Activated CD4-positive, alpha-beta memory T cell treated with anti-CD3 and anti-CD28 coated beads for 36 hours (primary cell): ENCODE results near the gene KLHL22. TPM values are rescaled to one million over a fixed set of nuclear protein-coding genes. Genes with fewer than 3 reads are reported as not detected.

Source experiments
- CTCF ChIA-PET: fragments of 350-600 bp; sonication (Branson Sonifier 250); formaldehyde crosslinking; loops from one replicate; lab custom pipeline; 2021; ENCODE audit warnings: antibody characterized with exemption, inconsistent platforms; lab: Charles Lee
- POLR2A ChIA-PET: fragments of 350-600 bp; sonication (Branson Sonifier 250); formaldehyde crosslinking; loops from one replicate; lab custom pipeline; 2021; ENCODE audit warnings: antibody characterized with exemption; lab: Charles Lee
- DNase-seq: peaks from one replicate; pipeline ENCODE4 v3.0.0-alpha.2; 2020
- H3K27ac Mint-ChIP-seq: one replicate; pipeline ENCODE4 v1.8.0; 2021; ENCODE audit warnings: mixed read lengths
- H3K27me3 Mint-ChIP-seq: one replicate; pipeline ENCODE4 v1.8.0; 2021; ENCODE audit warnings: mixed read lengths
- H3K36me3 Mint-ChIP-seq: one replicate; pipeline ENCODE4 v1.8.0; 2021; ENCODE audit warnings: mixed read lengths
- H3K4me1 Mint-ChIP-seq: one replicate; pipeline ENCODE4 v1.8.0; 2021; ENCODE audit warnings: low read depth, mixed read lengths
- H3K4me3 Mint-ChIP-seq: one replicate; pipeline ENCODE4 v1.8.0; 2021; ENCODE audit warnings: mild to moderate bottlenecking, mixed read lengths
- H3K9me3 Mint-ChIP-seq: one replicate; pipeline ENCODE4 v1.8.0; 2021; ENCODE audit warnings: mixed read lengths
- intact Hi-C: fragments of 100-400 bp; cut with micrococcal nuclease; formaldehyde crosslinking; loops from one replicate; pipeline ENCODE4 v1.15.1; 2023
- total RNA-seq, 2 experiments: library from RNA; stranded (reverse); gene quantifications; one replicate each; pipeline ENCODE4 v1.2.3, GENCODE V29; 2021

The KLHL22 gene
- total RNA-seq, 2 experiments from 2014 or later: 23.3 to 25.5 TPM

GRCh38 chr22:20434773-20435172, 60.8 kb downstream of the KLHL22 start:
- ChIA-PET POLR2A (no interaction called here), CTCF (interaction anchor here (1.2 to 2.8 kb wide), 3 partner anchors 16 to 129 kb away, joined by 3 to 15 read pairs (median 9); no protein-coding TSS in a partner anchor)
- no peak for DNase-seq
- H3K27me3 Mint-ChIP-seq: peaks cover 52% of the 10 kb centered on the region
- H3K36me3 Mint-ChIP-seq: no peaks in the 10 kb centered on the region
- no peak overlapping the region for H3K4me3 Mint-ChIP-seq
- H3K27ac Mint-ChIP-seq: no peak overlapping the region
- no peaks in the 10 kb centered on the region for H3K9me3 Mint-ChIP-seq
- peaks cover 22% of the 10 kb centered on the region for H3K4me1 Mint-ChIP-seq
- intact Hi-C loops: no loop called here

- Mint-ChIP-seq H3K27me3 (peaks cover 52% of the 10 kb centered on the region), H3K36me3 (no peaks in the 10 kb centered on the region), H3K27ac (no peak overlapping the region), H3K9me3 (no peaks in the 10 kb centered on the region), H3K4me1 (peaks cover 22% of the 10 kb centered on the region), H3K4me3 (no peak overlapping the region)
- intact Hi-C loops: no loop called here
- no peak for DNase-seq
- CTCF ChIA-PET: interaction anchor here (1.2 to 2.8 kb wide), 3 partner anchors 16 to 130 kb away, joined by 3 to 15 read pairs (median 9); no protein-coding TSS in a partner anchor
- POLR2A ChIA-PET: no interaction called here
Measured at GRCh38 chr22:20434264-20434751, 61.3 kb downstream of the KLHL22 start.

GRCh38 chr22:20433686-20434241, 61.8 kb downstream of the KLHL22 start:
- H3K4me3 Mint-ChIP-seq: no peak overlapping the region
- DNase-seq: no peak

GRCh38 chr22:20433191-20433590, 62.4 kb downstream of the KLHL22 start:
- CTCF ChIA-PET: interaction anchor here (1.8 to 2.8 kb wide), 2 partner anchors 15 to 23 kb away, joined by 9 to 15 read pairs; no protein-coding TSS in a partner anchor
- H3K27ac Mint-ChIP-seq: no peak overlapping the region
- peaks cover 24% of the 10 kb centered on the region for H3K4me1 Mint-ChIP-seq
- H3K4me3 Mint-ChIP-seq: no peak overlapping the region
- POLR2A ChIA-PET: no interaction called here
- no peak for DNase-seq
- H3K36me3 Mint-ChIP-seq: no peaks in the 10 kb centered on the region
- intact Hi-C loops: no loop called here
- no peaks in the 10 kb centered on the region for H3K9me3 Mint-ChIP-seq
- peaks cover 50% of the 10 kb centered on the region for H3K27me3 Mint-ChIP-seq

More at GRCh38 chr22:20433686-20434241, 61.8 kb downstream of the KLHL22 start:
- ChIA-PET POLR2A (no interaction called here), CTCF (interaction anchor here (1.8 to 2.8 kb wide), 2 partner anchors 15 to 22 kb away, joined by 9 to 15 read pairs; no protein-coding TSS in a partner anchor)
- Mint-ChIP-seq H3K4me1 (peaks cover 25% of the 10 kb centered on the region), H3K27me3 (peaks cover 55% of the 10 kb centered on the region), H3K9me3 (no peaks in the 10 kb centered on the region), H3K27ac (no peak overlapping the region), H3K36me3 (no peaks in the 10 kb centered on the region)
- intact Hi-C loops: no loop called here

- H3K9me3 Mint-ChIP-seq: no peaks in the 10 kb centered on the region
- no peak overlapping the region for H3K4me3 Mint-ChIP-seq
- ChIA-PET CTCF (interaction anchor here (1.2 kb wide), 1 partner anchor 62 kb away, joined by 3 read pairs; no protein-coding TSS in a partner anchor), POLR2A (no interaction called here)
- intact Hi-C loops: no loop called here
- DNase-seq: no peak
- H3K27me3 Mint-ChIP-seq: peaks cover 50% of the 10 kb centered on the region
- no peak overlapping the region for H3K27ac Mint-ChIP-seq
- no peaks in the 10 kb centered on the region for H3K36me3 Mint-ChIP-seq
- peaks cover 24% of the 10 kb centered on the region for H3K4me1 Mint-ChIP-seq
Measured at GRCh38 chr22:20432244-20432686, 63.3 kb downstream of the KLHL22 start.

- ChIA-PET POLR2A (no interaction called here), CTCF (interaction anchor here (0.9 to 1.2 kb wide), 2 partner anchors 25 to 63 kb away, joined by 3 read pairs; no protein-coding TSS in a partner anchor)
- Mint-ChIP-seq H3K9me3 (no peaks in the 10 kb centered on the region), H3K4me3 (no peak overlapping the region), H3K4me1 (peaks cover 18% of the 10 kb centered on the region), H3K27ac (no peak overlapping the region), H3K27me3 (peaks cover 49% of the 10 kb centered on the region), H3K36me3 (no peaks in the 10 kb centered on the region)
- intact Hi-C loops: no loop called here
- DNase-seq: no peak
Measured at GRCh38 chr22:20431511-20432192, 63.9 kb downstream of the KLHL22 start.

- CTCF ChIA-PET: interaction anchor here (0.9 to 2.8 kb wide), 4 partner anchors 12 to 141 kb away, joined by 3 to 20 read pairs (median 3); no protein-coding TSS in a partner anchor
- intact Hi-C loops: no loop called here
- H3K27ac Mint-ChIP-seq: no peak overlapping the region
- no peaks in the 10 kb centered on the region for H3K9me3 Mint-ChIP-seq
- H3K4me1 Mint-ChIP-seq: peaks cover 15% of the 10 kb centered on the region
- POLR2A ChIA-PET: no interaction called here
- H3K27me3 Mint-ChIP-seq: peaks cover 46% of the 10 kb centered on the region
- H3K36me3 Mint-ChIP-seq: no peaks in the 10 kb centered on the region
- H3K4me3 Mint-ChIP-seq: peak overlapping the region; percentile 23
- DNase-seq: peak; percentile 71
Measured at GRCh38 chr22:20430720-20431510, 64.7 kb downstream of the KLHL22 start.

- Mint-ChIP-seq H3K27me3 (peaks cover 39% of the 10 kb centered on the region), H3K27ac (no peak overlapping the region), H3K36me3 (no peaks in the 10 kb centered on the region), H3K4me3 (peak overlapping the region; percentile 68), H3K9me3 (no peaks in the 10 kb centered on the region), H3K4me1 (peaks cover 12% of the 10 kb centered on the region)
- DNase-seq: no peak
- CTCF ChIA-PET: interaction anchor here (0.9 to 3.2 kb wide), 4 partner anchors 12 to 142 kb away, joined by 3 to 20 read pairs (median 10); no protein-coding TSS in a partner anchor
- intact Hi-C loops: no loop called here
- POLR2A ChIA-PET: no interaction called here
Measured at GRCh38 chr22:20430101-20430719, 65.4 kb downstream of the KLHL22 start.

GRCh38 chr22:20429254-20430100, 66.1 kb downstream of the KLHL22 start:
- peak; percentile 87 for DNase-seq
- Mint-ChIP-seq H3K4me3 (peak overlapping the region; percentile 68), H3K4me1 (peaks cover 12% of the 10 kb centered on the region), H3K36me3 (no peaks in the 10 kb centered on the region), H3K27me3 (peaks cover 35% of the 10 kb centered on the region), H3K9me3 (no peaks in the 10 kb centered on the region), H3K27ac (no peak overlapping the region)
- intact Hi-C loops: loop anchor here (2.0 kb wide), 1 partner anchor 67 kb away; no protein-coding TSS in a partner anchor
- ChIA-PET POLR2A (interaction anchor here (1.1 to 1.2 kb wide), 2 partner anchors 9 to 79 kb away, joined by 3 to 4 read pairs; no protein-coding TSS in a partner anchor), CTCF (interaction anchor here (0.9 to 3.2 kb wide), 5 partner anchors 11 to 142 kb away, joined by 3 to 20 read pairs (median 4); no protein-coding TSS in a partner anchor)

GRCh38 chr22:20428496-20429253, 66.9 kb downstream of the KLHL22 start:
- DNase-seq: no peak

More at GRCh38 chr22:20428496-20429253, 66.9 kb downstream of the KLHL22 start:
- no peak overlapping the region for H3K27ac Mint-ChIP-seq
- H3K4me3 Mint-ChIP-seq: peak overlapping the region; percentile 68
- POLR2A ChIA-PET: interaction anchor here (0.8 to 1.2 kb wide), 3 partner anchors 10 to 79 kb away, joined by 3 to 6 read pairs (median 4); no protein-coding TSS in a partner anchor
- CTCF ChIA-PET: interaction anchor here (1.0 to 3.2 kb wide), 3 partner anchors 10 to 49 kb away, joined by 4 to 20 read pairs (median 16); no protein-coding TSS in a partner anchor
- no peaks in the 10 kb centered on the region for H3K36me3 Mint-ChIP-seq
- intact Hi-C loops: loop anchor here (2.0 kb wide), 1 partner anchor 68 kb away; no protein-coding TSS in a partner anchor
- no peaks in the 10 kb centered on the region for H3K9me3 Mint-ChIP-seq
- H3K27me3 Mint-ChIP-seq: peaks cover 32% of the 10 kb centered on the region
- peaks cover 12% of the 10 kb centered on the region for H3K4me1 Mint-ChIP-seq
